NCI-H526 (cell line): Measurements from ENCODE around the gene BLM.

Experiments
- DNase-seq, 2 experiments: peaks; one replicate each; lab custom pipeline; 2025; lab: John Stamatoyannopoulos, UW

Gene BLM

GRCh38 chr15:90790561-90790960, 73.4 kb downstream of the BLM start:
- no peak for DNase-seq

GRCh38 chr15:90794538-90794937, 77.4 kb downstream of the BLM start:
- no peak for DNase-seq

- no peak for DNase-seq
These were observed 82.6 kb downstream of the BLM start for GRCh38 chr15:90799639-90800170.

GRCh38 chr15:90801803-90802202, 84.7 kb downstream of the BLM start:
- DNase-seq, result no peak

- no peak for DNase-seq
These were observed 90.1 kb downstream of the BLM start for GRCh38 chr15:90807074-90807785.

GRCh38 chr15:90807786-90808086, 90.6 kb downstream of the BLM start:
- no peak for DNase-seq

- DNase-seq, result no peak
These were observed 91.5 kb downstream of the BLM start for GRCh38 chr15:90808517-90809235.

GRCh38 chr15:90809536-90809935, 92.4 kb downstream of the BLM start:
- no peak for DNase-seq

- peak; percentile 95 to 96 for DNase-seq
These were observed 93.2 kb downstream of the BLM start for GRCh38 chr15:90810354-90810753.

GRCh38 chr15:90812171-90812957, 95.2 kb downstream of the BLM start:
- DNase-seq, result no peak

- peak in 1 of 2 experiments; percentile 23 for DNase-seq
These were observed 95.8 kb downstream of the BLM start for GRCh38 chr15:90812958-90813265.

GRCh38 chr15:90813796-90814190, 96.6 kb downstream of the BLM start:
- DNase-seq, result peak; percentile 80 to 87

- peak in 1 of 2 experiments; percentile 68 for DNase-seq
These were observed 97.2 kb downstream of the BLM start for GRCh38 chr15:90814191-90814821.

- no peak for DNase-seq
These were observed 99.4 kb downstream of the BLM start for GRCh38 chr15:90816401-90817116.

- peak; percentile 32 to 90 for DNase-seq
These were observed 100.2 kb downstream of the BLM start for GRCh38 chr15:90817117-90818057.

GRCh38 chr15:90818251-90819210, 101.4 kb downstream of the BLM start:
- DNase-seq, result peak; percentile 74 to 95

GRCh38 chr15:90819390-90819789, 102.2 kb downstream of the BLM start:
- DNase-seq, result no peak

GRCh38 chr15:90819850-90820249, 102.7 kb downstream of the BLM start:
- no peak for DNase-seq

- DNase-seq, result no peak
These were observed 103.3 kb downstream of the BLM start for GRCh38 chr15:90820481-90820880.
